ENCODE measurements around the gene PJA1.

- TF ChIP-seq, protein P1, sequence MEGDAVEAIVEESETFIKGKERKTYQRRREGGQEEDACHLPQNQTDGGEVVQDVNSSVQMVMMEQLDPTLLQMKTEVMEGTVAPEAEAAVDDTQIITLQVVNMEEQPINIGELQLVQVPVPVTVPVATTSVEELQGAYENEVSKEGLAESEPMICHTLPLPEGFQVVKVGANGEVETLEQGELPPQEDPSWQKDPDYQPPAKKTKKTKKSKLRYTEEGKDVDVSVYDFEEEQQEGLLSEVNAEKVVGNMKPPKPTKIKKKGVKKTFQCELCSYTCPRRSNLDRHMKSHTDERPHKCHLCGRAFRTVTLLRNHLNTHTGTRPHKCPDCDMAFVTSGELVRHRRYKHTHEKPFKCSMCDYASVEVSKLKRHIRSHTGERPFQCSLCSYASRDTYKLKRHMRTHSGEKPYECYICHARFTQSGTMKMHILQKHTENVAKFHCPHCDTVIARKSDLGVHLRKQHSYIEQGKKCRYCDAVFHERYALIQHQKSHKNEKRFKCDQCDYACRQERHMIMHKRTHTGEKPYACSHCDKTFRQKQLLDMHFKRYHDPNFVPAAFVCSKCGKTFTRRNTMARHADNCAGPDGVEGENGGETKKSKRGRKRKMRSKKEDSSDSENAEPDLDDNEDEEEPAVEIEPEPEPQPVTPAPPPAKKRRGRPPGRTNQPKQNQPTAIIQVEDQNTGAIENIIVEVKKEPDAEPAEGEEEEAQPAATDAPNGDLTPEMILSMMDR (IDR thresholded peaks at IDR 0.05) = no peak
- no peak for TF ChIP-seq POLR2A (IDR thresholded peaks at IDR 0.05)
Observed at GRCh38 chrX:69149466-69150280, 15.6 kb downstream of the PJA1 start.

All from right lobe of liver (tissue), 4 donors.